Testis (tissue), 2 donors: ENCODE data around the gene CD109.

Source experiments
- CTCF ChIP-seq, 3 experiments: fragments of 450-650 bp in 2 of 3; fragments of 200-600 bp in 1 of 3; sonication (generic) in 1 of 3; IDR thresholded peaks; one replicate each; pipeline ENCODE4 v1.5.1; 2016 to 2019; ENCODE audit warnings: antibody characterized with exemption in 3 of 3, mild to moderate bottlenecking in 2 of 3, moderate library complexity in 1 of 3
- POLR2A ChIP-seq: fragments of 450-650 bp; IDR thresholded peaks from one replicate; pipeline ENCODE4 v1.6.1; 2017; ENCODE audit warnings: antibody characterized with exemption, mild to moderate bottlenecking, moderate library complexity

- TF ChIP-seq CTCF (IDR thresholded peaks at IDR 0.05) (no peak), POLR2A (no peak)
These were observed 46.4 kb downstream of the CD109 start for GRCh38 chr6:73742433-73742832.
